ENCODE results near the gene TOP1.
A peak's percentile ranks its signal among the peaks of the same experiment; 100 is the strongest.

Gene TOP1

DNA sequence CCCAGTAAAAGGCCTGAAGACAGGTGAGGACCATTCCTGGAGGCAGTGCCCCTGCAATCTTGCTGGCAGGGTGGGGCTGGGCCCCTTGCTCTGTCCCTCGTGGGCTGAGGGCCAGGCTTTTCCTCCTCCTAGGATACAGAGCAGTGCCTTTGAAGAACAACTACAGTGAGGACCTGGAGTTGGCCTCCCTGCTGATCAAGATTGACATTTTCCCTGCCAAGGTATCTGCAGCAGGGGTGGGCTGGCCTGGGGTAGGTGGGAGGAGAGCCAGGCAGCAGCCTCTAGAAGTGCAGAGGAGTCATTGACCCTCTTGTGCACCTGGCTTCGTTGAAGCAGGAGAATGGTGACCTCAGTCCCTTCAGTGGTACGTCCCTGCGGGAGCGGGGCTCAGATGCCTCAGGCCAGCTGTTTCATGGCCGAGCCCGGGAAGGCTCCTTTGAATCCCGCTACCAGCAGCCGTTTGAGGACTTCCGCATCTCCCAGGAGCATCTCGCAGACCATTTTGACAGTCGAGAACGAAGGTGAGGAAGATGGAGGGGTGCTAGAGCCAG, 145.2 kb downstream of the TOP1 start:
- DNase-seq (ENCODE audit: low spot score): peak; percentile 76
- peaks cover 89% of the 10 kb centered on the region for H3K36me3 ChIP-seq (ENCODE audit: low read depth)
- no peaks in the 10 kb centered on the region for H3K27me3 ChIP-seq (ENCODE audit: insufficient read depth, poor library complexity, severe bottlenecking)
- no peaks in the 10 kb centered on the region for H3K9me3 ChIP-seq (ENCODE audit: severe bottlenecking)
- H3K27ac ChIP-seq (ENCODE audit: poor library complexity, severe bottlenecking): peak overlapping the region; percentile 81
- no peak for TF ChIP-seq CTCF (IDR thresholded peaks at IDR 0.05; ENCODE audit: poor library complexity, severe bottlenecking)
- ATAC-seq (ENCODE audit: low read depth): no peak
- H3K4me3 ChIP-seq (ENCODE audit: severe bottlenecking): no peak overlapping the region
- peaks cover 19% of the 10 kb centered on the region for H3K4me1 ChIP-seq (ENCODE audit: insufficient read depth, poor library complexity, severe bottlenecking)
